Measurements from ENCODE around the gene RDX.
A peak's percentile ranks its signal among the peaks of the same experiment; 100 is the strongest.

The RDX gene

GRCh38 chr11:110174645-110175310 is 121.6 kb downstream of the RDX start:
- no peak for DNase-seq (ENCODE audit: low read depth in 2 of 2, low spot score in 1 of 2)

DNA sequence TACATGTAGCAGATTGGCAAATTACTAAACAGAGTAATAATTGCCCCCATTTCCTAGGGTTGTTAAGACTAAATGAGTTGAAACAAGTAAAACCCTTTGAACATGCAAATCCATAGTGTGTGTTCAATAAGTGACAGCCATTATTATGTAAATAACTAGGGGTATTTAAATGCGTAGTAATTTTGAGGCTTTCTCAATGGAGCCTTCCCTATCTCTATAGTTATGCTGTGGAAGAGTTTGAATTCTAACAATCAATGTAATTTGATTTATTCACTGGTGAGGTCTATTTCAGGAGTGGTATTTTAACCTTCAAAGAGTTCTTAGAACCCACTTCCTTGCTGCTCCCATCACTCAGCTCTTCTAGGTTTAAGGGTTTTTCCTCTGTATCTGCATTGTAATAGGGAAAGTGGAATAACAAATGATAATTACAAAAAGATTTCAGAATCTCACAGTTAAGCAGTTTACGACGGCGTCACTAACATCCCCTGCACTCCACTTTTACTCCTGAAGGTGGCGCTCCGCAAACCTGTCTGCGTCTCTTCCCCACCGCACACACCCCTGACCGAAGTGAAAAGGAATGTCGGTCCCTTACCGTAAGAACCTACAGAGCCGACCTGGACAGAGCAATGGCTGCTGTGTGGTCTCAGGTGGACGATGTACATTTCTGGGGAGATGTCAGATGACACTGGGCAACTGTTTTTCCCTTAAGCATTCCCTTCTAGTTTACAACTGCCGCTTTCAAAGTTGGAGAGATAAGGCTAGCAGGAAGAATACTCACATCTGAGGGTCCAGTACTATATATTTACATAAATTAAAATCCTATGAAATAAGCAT is 122.4 kb downstream of the RDX start:
- peak; percentile 9 to 34 for DNase-seq (ENCODE audit: low read depth in 2 of 2, low spot score in 1 of 2)

GRCh38 chr11:110172468-110173065 is 123.8 kb downstream of the RDX start:
- DNase-seq (ENCODE audit: low read depth in 2 of 2, low spot score in 1 of 2), result no peak

DNA sequence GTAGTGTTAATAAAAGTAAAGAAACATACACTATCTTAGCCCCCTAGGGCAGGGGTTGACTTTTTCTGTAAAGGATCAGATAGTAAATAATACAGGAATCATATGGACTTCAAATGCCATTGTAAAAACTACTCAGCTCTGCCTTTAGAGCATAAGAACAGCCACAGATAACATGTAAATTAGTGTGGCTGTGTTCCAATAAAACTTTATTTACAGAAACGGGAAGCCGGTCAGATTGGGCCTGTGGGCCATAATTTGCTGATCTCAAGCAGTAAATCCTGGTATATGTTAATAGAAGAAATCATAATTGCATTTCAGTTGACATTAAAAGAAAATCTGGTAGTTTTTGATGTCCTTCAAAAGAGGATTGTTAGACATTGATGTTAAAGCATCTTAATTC is 126.7 kb downstream of the RDX start:
- DNase-seq (ENCODE audit: low read depth in 2 of 2, low spot score in 1 of 2), result no peak

DNA sequence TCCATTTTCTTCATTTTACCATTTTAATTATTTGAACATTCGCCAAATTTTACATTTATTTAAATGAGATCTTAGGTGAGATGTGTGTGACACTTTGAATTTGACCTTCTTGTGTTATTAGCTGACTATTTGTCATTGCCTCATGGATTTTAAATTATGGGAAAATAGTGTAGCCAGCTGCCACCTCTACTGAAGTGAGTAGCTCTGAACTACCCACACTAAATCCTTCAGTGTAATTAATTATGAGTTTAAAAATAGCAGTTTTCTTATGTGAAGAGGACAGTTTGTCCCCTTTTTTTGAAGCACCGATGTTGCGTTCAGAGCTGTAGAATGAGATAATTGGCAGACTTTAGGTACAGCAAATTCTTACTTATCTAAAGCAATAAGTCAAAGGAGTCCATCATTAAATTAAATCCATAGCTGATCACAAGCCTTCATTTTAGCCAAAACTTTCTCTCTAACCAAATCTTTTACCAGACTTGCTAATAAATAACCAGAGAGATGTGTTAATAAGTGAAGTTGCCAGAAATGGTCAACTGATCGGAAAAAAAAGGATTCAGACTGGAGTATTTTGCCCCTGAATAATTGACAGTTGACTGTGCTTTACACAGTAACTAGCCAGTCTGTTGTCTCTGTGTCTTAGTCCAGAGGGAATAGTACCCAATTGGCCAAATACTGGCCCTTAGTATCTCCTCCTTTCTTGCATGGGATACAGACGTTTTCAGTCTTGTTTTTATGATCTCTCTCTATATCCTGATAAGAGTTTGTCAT is 128.2 kb downstream of the RDX start:
- no peak for DNase-seq (ENCODE audit: low read depth in 2 of 2, low spot score in 1 of 2)

DNA sequence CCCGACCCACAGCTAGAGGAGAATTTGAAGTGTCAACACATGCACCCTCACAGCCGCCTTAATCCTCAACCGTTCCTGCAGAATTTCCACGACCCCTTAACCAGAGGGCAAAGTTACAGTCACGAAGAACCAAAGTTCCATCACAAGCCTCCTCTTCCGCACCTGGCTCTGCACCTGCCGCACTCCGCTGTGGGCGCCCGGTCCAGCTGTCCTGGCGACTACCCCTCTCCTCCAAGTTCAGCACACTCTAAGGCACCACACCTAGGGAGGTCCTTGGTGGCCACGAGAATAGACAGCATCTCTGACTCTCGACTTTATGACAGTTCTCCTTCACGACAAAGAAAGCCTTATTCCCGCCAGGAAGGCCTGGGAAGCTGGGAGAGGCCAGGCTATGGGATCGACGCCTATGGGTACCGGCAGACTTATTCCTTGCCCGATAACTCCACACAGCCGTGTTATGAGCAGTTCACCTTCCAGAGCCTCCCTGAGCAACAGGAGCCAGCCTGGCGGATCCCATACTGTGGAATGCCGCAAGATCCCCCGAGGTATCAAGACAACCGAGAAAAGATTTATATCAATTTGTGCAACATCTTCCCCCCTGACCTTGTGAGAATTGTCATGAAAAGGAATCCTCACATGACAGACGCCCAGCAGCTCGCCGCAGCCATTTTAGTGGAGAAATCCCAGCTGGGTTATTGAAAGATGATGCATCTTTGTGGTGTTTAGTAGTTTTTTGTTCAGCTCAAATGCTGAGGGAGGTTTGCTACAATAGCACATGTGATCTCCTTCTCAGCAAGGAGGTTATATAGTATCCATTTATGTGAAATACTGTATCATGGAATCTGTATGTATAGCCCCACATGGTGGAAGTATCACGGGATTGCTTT is 131.1 kb downstream of the RDX start:
- DNase-seq (ENCODE audit: low read depth in 2 of 2, low spot score in 1 of 2), result no peak

GRCh38 chr11:110162216-110162615 is 134.2 kb downstream of the RDX start:
- DNase-seq (ENCODE audit: low read depth in 2 of 2, low spot score in 1 of 2), result no peak

- no peak for DNase-seq (ENCODE audit: low read depth in 2 of 2, low spot score in 1 of 2)
Measured at GRCh38 chr11:110161061-110161460, 135.4 kb downstream of the RDX start.

GRCh38 chr11:110160437-110160836 is 136.0 kb downstream of the RDX start:
- no peak for DNase-seq (ENCODE audit: low read depth in 2 of 2, low spot score in 1 of 2)

DNA sequence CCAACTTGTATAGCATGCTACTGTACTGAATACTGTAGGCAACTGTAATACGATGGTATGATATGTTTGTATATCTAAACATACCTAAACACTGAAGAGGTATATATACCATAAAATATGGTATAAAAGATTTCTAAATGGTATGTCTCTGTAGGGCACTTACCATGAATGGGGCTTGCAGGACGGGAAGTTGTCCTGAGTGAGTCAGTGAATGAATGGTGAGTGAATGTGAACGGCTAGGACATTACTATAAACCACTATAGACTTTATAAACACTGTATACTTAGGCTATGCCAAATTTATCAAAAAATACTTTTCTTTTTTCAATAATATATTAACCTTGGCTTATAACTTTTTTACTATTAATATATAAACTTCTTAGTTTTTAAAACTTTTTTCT is 136.4 kb downstream of the RDX start:
- no peak for DNase-seq (ENCODE audit: low read depth in 2 of 2, low spot score in 1 of 2)

DNA sequence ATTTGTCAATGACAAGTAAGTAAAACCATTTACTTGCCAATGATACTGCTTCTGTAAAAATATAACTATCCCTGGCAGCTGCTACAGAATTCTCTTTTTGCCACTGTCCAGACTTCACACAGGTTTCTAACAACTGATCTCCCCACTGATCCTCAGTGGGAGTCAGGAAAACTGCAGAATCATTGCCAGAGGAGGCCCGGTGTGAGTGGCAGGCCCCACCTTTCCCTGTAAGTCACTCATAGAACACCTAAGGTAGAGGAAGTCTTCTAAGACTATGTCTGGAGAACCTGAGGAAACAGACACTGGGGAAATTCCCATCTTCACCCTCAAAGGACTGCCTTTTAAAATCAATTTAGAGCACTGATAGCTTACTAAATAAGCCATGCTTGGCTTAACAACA is 136.9 kb downstream of the RDX start:
- no peak for DNase-seq (ENCODE audit: low read depth in 2 of 2, low spot score in 1 of 2)

GRCh38 chr11:110158317-110159200 is 137.9 kb downstream of the RDX start:
- no peak for DNase-seq (ENCODE audit: low read depth in 2 of 2, low spot score in 1 of 2)

- DNase-seq (ENCODE audit: low read depth in 2 of 2, low spot score in 1 of 2), result no peak
Measured at GRCh38 chr11:110156503-110156902, 139.9 kb downstream of the RDX start.

DNA sequence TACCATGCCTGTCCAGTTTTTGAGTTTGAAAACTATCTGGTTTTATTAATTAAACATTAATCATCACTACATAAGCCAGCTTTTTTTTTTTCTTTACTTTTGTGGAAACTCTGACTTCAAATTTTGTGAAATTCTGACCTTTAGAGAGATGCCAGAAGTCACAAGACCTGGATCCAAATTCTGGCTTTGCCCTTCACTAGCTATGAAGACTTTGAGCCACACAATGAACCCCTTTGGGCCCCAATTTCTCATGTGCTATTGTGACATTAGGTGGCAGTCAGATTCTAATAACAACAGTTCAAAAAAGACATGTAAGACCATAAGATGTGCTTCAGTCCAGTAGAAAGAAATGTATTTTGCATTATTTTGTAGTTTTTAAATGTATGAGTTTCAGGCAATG is 142.9 kb downstream of the RDX start:
- no peak for DNase-seq (ENCODE audit: low read depth in 2 of 2, low spot score in 1 of 2)

DNA sequence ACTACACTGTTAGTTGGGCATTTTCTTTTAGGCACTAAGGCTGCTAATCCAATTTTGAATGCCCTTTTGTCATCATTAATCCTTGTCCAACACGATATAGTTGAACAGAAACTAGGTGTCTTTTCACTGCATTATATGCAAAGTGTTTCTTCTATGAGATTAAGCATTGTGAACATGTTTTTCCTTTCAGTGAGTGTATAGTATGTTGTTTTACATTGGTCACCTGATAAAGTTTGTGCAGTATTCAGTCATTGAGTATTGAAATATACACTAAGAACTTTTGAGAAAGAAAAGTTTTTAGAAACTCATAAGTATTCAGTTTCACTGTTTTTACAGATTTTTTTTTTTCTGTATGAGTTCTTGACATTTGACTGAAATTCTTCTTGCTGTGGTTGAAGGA is 144.2 kb downstream of the RDX start:
- no peak for DNase-seq (ENCODE audit: low read depth in 2 of 2, low spot score in 1 of 2)

GRCh38 chr11:110148775-110149744 is 147.4 kb downstream of the RDX start:
- no peak for DNase-seq (ENCODE audit: low read depth in 2 of 2, low spot score in 1 of 2)

DNA sequence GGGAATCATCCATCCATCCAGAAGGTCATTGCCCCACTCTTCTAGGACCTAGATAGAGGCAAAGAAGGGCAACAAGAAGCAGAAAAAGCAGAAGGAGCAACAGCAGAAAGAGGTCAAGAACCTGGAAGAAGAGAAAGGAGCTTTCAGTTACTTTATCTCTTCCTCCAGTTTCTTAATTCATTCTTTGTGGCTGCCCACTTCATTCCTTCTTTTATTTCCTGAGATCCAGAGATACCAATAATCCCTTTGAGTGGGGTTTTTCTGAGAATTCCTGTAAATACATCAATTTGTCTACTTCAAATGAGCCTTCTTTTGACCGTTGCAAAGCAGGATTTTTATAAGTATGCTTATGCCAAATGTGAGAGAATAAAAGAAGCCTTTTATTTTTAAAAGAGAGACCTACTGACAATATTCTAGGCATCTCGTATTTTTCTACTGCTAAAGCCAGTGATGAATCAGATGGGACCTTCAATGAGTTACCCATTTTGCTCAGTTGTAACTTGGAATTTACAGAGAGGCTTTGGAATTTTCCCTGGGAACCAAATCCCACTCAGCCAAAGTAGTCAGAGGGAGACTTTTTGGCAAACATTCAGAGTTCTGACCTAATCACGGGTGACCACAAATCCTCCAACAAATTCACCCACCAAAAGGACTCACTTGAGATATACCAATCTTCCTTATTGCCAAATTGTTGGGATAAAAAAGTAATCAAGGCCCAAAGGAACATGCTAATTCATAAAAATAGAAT is 148.3 kb downstream of the RDX start:
- no peak for DNase-seq (ENCODE audit: low read depth in 2 of 2, low spot score in 1 of 2)

DNA sequence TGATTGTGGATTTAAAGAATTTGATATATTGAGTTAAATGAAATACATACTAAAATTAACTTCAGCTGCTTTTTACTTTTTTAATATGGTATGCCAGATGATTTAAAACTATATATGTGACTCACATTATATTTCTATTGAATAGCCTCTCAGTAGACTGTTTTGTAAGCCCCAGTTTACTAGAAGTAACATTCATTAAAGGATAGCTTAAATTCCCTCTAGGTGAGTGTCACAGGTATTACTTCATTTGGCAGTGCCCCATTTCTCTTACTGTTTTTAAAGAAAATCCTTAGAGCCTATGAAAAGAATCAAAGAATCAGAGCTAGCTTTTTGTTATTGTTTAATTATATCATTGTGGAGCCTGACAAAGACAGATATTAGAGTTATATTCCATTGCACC is 154.6 kb downstream of the RDX start:
- DNase-seq (ENCODE audit: low read depth in 2 of 2, low spot score in 1 of 2), result no peak

Data from stimulated activated CD8-positive, alpha-beta memory T cell treated with anti-CD3 and anti-CD28 coated beads, Interleukin-4, amount 100 ng/mL, for 4 hours (primary cell).